Measurements from ENCODE around the gene BEND7. TPM values are rescaled to one million over a fixed set of nuclear protein-coding genes. Genes with fewer than 3 reads are reported as not detected.

Gene BEND7
- total and polyA plus RNA-seq, 2 of the 8 experiments (the other 6 are each of a cell fraction or from before 2014, with no cell fraction given): 1.9 to 8.2 TPM

DNA sequence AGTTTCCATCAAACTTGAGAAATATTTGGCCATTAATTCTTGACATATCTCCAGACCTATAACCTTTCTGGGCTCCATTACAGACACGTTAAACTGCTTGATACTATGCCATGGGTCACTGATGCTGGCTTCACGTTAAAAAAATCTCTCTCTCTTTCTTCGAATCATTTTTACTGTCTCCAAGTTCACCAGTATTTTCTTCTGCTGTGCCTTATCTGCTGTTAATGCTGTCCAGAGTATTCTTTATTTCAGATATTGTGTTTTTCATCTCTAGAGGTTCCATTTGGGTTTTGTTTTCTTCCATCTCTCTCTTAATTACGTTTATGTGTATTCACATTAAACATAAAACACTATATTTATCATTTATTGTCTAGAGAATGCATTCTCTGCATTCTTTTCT, 45.1 kb upstream of the BEND7 start (continued):
- TF ChIP-seq, protein P1, sequence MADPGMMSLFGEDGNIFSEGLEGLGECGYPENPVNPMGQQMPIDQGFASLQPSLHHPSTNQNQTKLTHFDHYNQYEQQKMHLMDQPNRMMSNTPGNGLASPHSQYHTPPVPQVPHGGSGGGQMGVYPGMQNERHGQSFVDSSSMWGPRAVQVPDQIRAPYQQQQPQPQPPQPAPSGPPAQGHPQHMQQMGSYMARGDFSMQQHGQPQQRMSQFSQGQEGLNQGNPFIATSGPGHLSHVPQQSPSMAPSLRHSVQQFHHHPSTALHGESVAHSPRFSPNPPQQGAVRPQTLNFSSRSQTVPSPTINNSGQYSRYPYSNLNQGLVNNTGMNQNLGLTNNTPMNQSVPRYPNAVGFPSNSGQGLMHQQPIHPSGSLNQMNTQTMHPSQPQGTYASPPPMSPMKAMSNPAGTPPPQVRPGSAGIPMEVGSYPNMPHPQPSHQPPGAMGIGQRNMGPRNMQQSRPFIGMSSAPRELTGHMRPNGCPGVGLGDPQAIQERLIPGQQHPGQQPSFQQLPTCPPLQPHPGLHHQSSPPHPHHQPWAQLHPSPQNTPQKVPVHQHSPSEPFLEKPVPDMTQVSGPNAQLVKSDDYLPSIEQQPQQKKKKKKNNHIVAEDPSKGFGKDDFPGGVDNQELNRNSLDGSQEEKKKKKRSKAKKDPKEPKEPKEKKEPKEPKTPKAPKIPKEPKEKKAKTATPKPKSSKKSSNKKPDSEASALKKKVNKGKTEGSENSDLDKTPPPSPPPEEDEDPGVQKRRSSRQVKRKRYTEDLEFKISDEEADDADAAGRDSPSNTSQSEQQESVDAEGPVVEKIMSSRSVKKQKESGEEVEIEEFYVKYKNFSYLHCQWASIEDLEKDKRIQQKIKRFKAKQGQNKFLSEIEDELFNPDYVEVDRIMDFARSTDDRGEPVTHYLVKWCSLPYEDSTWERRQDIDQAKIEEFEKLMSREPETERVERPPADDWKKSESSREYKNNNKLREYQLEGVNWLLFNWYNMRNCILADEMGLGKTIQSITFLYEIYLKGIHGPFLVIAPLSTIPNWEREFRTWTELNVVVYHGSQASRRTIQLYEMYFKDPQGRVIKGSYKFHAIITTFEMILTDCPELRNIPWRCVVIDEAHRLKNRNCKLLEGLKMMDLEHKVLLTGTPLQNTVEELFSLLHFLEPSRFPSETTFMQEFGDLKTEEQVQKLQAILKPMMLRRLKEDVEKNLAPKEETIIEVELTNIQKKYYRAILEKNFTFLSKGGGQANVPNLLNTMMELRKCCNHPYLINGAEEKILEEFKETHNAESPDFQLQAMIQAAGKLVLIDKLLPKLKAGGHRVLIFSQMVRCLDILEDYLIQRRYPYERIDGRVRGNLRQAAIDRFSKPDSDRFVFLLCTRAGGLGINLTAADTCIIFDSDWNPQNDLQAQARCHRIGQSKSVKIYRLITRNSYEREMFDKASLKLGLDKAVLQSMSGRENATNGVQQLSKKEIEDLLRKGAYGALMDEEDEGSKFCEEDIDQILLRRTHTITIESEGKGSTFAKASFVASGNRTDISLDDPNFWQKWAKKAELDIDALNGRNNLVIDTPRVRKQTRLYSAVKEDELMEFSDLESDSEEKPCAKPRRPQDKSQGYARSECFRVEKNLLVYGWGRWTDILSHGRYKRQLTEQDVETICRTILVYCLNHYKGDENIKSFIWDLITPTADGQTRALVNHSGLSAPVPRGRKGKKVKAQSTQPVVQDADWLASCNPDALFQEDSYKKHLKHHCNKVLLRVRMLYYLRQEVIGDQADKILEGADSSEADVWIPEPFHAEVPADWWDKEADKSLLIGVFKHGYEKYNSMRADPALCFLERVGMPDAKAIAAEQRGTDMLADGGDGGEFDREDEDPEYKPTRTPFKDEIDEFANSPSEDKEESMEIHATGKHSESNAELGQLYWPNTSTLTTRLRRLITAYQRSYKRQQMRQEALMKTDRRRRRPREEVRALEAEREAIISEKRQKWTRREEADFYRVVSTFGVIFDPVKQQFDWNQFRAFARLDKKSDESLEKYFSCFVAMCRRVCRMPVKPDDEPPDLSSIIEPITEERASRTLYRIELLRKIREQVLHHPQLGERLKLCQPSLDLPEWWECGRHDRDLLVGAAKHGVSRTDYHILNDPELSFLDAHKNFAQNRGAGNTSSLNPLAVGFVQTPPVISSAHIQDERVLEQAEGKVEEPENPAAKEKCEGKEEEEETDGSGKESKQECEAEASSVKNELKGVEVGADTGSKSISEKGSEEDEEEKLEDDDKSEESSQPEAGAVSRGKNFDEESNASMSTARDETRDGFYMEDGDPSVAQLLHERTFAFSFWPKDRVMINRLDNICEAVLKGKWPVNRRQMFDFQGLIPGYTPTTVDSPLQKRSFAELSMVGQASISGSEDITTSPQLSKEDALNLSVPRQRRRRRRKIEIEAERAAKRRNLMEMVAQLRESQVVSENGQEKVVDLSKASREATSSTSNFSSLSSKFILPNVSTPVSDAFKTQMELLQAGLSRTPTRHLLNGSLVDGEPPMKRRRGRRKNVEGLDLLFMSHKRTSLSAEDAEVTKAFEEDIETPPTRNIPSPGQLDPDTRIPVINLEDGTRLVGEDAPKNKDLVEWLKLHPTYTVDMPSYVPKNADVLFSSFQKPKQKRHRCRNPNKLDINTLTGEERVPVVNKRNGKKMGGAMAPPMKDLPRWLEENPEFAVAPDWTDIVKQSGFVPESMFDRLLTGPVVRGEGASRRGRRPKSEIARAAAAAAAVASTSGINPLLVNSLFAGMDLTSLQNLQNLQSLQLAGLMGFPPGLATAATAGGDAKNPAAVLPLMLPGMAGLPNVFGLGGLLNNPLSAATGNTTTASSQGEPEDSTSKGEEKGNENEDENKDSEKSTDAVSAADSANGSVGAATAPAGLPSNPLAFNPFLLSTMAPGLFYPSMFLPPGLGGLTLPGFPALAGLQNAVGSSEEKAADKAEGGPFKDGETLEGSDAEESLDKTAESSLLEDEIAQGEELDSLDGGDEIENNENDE (IDR thresholded peaks at IDR 0.05; ENCODE audit: insufficient replicate concordance, low read length): no peak
- TF ChIP-seq HDAC2 (IDR thresholded peaks at IDR 0.05; ENCODE audit: borderline replicate concordance in 1 of 2, low read depth in 2 of 2, low read length in 2 of 2): no peak
- TF ChIP-seq, protein P2, sequence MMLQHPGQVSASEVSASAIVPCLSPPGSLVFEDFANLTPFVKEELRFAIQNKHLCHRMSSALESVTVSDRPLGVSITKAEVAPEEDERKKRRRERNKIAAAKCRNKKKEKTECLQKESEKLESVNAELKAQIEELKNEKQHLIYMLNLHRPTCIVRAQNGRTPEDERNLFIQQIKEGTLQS (IDR thresholded peaks at IDR 0.05; ENCODE audit: insufficient read depth, low read depth, low read length): no peak
- TF ChIP-seq SP1 (IDR thresholded peaks at IDR 0.05; ENCODE audit: low read depth, low read length): no peak
- TF ChIP-seq CHD1 (IDR thresholded peaks at IDR 0.05; ENCODE audit: low read depth, low read length): no peak
- TF ChIP-seq BACH1 (IDR thresholded peaks at IDR 0.05; ENCODE audit: low read length): no peak
- TF ChIP-seq, protein P3, sequence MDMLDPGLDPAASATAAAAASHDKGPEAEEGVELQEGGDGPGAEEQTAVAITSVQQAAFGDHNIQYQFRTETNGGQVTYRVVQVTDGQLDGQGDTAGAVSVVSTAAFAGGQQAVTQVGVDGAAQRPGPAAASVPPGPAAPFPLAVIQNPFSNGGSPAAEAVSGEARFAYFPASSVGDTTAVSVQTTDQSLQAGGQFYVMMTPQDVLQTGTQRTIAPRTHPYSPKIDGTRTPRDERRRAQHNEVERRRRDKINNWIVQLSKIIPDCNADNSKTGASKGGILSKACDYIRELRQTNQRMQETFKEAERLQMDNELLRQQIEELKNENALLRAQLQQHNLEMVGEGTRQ (IDR thresholded peaks at IDR 0.05; ENCODE audit: low read length): no peak
- TF ChIP-seq CREB1 (IDR thresholded peaks at IDR 0.05): no peak
- TF ChIP-seq RXRA (IDR thresholded peaks at IDR 0.05; ENCODE audit: insufficient read depth, low read depth, low read length): no peak
- TF ChIP-seq GABPA (IDR thresholded peaks at IDR 0.05; ENCODE audit: borderline replicate concordance, insufficient read depth, low read length): no peak
- no peak for TF ChIP-seq SIRT6 (IDR thresholded peaks at IDR 0.05; ENCODE audit: low read length)
